Nephron (organoid): Measurements from ENCODE around the gene KCNJ1.

Experiments
- H3K27ac Mint-ChIP-seq, 3 experiments: 2 replicates each; pipeline ENCODE4 v1.8.0; 2020; ENCODE audit warnings: mixed read lengths in 3 of 3, mild to moderate bottlenecking in 2 of 3, moderate library complexity in 1 of 3
- H3K27me3 Mint-ChIP-seq: 2 replicates; pipeline ENCODE4 v1.8.0; 2021; ENCODE audit warnings: low read depth, mild to moderate bottlenecking, moderate library complexity, mixed read lengths
- H3K36me3 Mint-ChIP-seq: 2 replicates; pipeline ENCODE4 v1.8.0; 2020; ENCODE audit warnings: low read depth, mixed read lengths
- H3K4me1 Mint-ChIP-seq: 2 replicates; pipeline ENCODE4 v1.8.0; 2020; ENCODE audit warnings: mixed read lengths
- H3K4me3 Mint-ChIP-seq, 3 experiments: 2 replicates each; pipeline ENCODE4 v1.8.0; 2020; ENCODE audit warnings: mild to moderate bottlenecking in 3 of 3, mixed read lengths in 3 of 3, moderate library complexity in 2 of 3
- H3K9me3 Mint-ChIP-seq: 2 replicates; pipeline ENCODE4 v1.8.0; 2020; ENCODE audit warnings: mixed read lengths
- TF ChIP-seq, protein P1 (sequence below), 3 experiments: fragments of 200-600 bp; sonication (generic); IDR thresholded peaks; one replicate each; pipeline ENCODE4 v1.5.0; 2021; ENCODE audit warnings: antibody characterized with exemption in 3 of 3; ENCODE audit not compliant: unreplicated experiment in 3 of 3

KCNJ1 gene

DNA sequence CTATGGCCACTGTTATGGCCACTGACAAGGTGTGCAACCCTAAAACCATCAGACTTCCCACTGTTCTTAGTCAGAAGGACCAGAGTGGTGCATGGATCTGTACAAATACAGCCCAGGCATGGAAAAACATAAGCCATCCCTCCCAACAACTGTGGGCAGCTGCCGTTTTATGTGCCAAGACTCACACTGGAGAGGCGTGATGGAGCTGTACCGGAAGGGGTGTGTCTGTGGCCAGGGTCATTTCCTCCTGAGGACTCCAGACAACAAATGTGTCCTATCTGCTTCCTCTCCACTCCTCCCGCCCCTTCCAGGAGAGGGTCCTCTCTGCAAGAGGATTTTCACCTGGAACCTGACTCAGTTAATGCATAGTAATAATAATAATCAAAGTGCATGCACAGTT, 29.5 kb downstream of the KCNJ1 start:
- Mint-ChIP-seq H3K27ac (no peak overlapping the region), H3K4me1 (peaks cover 15% of the 10 kb centered on the region), H3K4me3 (no peak overlapping the region), H3K9me3 (no peaks in the 10 kb centered on the region), H3K36me3 (no peaks in the 10 kb centered on the region), H3K27me3 (peaks cover 26% of the 10 kb centered on the region)
- TF ChIP-seq, protein P1, sequence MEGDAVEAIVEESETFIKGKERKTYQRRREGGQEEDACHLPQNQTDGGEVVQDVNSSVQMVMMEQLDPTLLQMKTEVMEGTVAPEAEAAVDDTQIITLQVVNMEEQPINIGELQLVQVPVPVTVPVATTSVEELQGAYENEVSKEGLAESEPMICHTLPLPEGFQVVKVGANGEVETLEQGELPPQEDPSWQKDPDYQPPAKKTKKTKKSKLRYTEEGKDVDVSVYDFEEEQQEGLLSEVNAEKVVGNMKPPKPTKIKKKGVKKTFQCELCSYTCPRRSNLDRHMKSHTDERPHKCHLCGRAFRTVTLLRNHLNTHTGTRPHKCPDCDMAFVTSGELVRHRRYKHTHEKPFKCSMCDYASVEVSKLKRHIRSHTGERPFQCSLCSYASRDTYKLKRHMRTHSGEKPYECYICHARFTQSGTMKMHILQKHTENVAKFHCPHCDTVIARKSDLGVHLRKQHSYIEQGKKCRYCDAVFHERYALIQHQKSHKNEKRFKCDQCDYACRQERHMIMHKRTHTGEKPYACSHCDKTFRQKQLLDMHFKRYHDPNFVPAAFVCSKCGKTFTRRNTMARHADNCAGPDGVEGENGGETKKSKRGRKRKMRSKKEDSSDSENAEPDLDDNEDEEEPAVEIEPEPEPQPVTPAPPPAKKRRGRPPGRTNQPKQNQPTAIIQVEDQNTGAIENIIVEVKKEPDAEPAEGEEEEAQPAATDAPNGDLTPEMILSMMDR (IDR thresholded peaks at IDR 0.05; ENCODE audit: unreplicated experiment in 3 of 3), result no peak

DNA sequence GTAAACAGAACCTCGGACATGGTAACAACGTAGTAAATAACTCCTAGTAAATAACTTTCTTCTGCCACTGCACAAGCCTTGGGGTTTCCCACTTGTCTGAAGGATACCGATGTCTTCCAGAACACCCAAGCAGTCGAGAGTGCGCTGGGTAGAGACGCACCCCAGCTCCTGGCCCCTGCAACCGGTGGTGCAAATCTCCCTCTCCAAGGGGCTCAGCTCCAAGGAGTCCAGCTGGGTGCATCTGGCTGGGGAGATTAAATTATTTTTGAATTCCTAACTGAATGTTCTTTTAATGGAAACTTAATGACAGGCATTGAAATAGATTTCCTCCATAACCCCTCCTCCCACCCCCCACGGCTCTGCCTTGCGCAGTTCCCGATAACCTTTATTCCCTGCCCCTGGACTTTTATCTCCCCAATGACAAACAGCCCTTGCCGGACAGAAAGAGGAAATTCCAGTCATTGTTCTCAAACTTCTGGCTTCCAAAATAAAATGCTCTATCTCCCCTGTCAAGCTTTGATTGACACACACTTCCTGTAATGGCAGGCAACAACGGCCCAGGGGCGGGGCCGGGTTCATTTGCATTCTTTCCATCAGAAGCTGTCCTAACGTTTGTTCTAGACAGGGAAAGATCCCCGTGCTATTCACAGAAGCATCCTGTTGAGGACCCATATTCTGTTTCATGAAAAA, 31.2 kb downstream of the KCNJ1 start:
- TF ChIP-seq, protein P1 (IDR thresholded peaks at IDR 0.05; ENCODE audit: unreplicated experiment in 3 of 3), result no peak
- Mint-ChIP-seq H3K4me3 (peak overlapping the region in 1 of 3 experiments; percentile 52), H3K27ac (peak overlapping the region; percentile 36 to 76 (median 67)), H3K36me3 (no peaks in the 10 kb centered on the region), H3K4me1 (peaks cover 21% of the 10 kb centered on the region), H3K9me3 (no peaks in the 10 kb centered on the region), H3K27me3 (peaks cover 28% of the 10 kb centered on the region)

DNA sequence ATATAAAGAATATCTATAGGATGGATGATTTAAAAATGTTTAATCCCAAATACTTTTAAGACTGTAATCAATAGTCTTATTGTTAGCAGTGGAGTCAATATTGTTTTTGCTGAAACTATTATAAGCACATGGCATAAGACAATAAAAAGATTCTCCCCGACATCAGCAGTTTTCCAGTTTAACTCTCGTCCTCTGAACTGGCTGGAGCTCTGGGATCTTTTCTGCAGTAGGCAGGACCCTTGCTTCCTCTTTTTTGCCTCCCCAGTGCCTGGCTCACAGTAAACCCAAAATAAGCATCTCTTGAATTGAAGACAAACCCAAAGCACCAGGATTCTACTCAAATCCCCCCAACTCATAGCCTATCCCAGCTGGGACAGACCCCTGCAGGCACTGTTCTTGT, 32.9 kb downstream of the KCNJ1 start:
- H3K9me3 Mint-ChIP-seq, result no peaks in the 10 kb centered on the region
- no peak overlapping the region for H3K27ac Mint-ChIP-seq
- peaks cover 23% of the 10 kb centered on the region for H3K4me1 Mint-ChIP-seq
- TF ChIP-seq, protein P1 (IDR thresholded peaks at IDR 0.05; ENCODE audit: unreplicated experiment in 3 of 3), result no peak
- H3K36me3 Mint-ChIP-seq, result no peaks in the 10 kb centered on the region
- H3K4me3 Mint-ChIP-seq, result no peak overlapping the region
- H3K27me3 Mint-ChIP-seq, result peaks cover 32% of the 10 kb centered on the region

DNA sequence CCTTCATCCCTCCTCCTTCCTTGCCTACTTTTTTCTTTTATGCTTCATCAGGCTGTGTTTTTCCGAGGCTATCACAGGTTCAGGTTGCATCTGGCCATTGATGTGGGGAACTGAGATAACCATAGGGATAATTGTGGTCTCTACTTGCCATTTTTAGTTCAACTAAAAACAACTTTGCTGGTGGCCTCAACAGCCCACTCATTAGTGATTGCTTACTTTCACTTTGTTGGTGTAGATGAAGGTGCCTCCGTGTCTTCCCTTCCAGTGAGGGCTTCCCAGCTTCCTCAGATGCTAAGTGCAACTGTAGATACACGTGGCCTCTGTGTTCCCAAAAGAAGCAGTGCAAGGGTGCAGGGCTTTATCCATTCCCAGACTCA, 35.0 kb downstream of the KCNJ1 start:
- TF ChIP-seq, protein P1 (IDR thresholded peaks at IDR 0.05; ENCODE audit: unreplicated experiment in 3 of 3), result no peak
- no peak overlapping the region for H3K4me3 Mint-ChIP-seq
- peaks cover 32% of the 10 kb centered on the region for H3K27me3 Mint-ChIP-seq
- H3K9me3 Mint-ChIP-seq, result no peaks in the 10 kb centered on the region
- no peaks in the 10 kb centered on the region for H3K36me3 Mint-ChIP-seq
- no peak overlapping the region for H3K27ac Mint-ChIP-seq
- peaks cover 23% of the 10 kb centered on the region for H3K4me1 Mint-ChIP-seq

DNA sequence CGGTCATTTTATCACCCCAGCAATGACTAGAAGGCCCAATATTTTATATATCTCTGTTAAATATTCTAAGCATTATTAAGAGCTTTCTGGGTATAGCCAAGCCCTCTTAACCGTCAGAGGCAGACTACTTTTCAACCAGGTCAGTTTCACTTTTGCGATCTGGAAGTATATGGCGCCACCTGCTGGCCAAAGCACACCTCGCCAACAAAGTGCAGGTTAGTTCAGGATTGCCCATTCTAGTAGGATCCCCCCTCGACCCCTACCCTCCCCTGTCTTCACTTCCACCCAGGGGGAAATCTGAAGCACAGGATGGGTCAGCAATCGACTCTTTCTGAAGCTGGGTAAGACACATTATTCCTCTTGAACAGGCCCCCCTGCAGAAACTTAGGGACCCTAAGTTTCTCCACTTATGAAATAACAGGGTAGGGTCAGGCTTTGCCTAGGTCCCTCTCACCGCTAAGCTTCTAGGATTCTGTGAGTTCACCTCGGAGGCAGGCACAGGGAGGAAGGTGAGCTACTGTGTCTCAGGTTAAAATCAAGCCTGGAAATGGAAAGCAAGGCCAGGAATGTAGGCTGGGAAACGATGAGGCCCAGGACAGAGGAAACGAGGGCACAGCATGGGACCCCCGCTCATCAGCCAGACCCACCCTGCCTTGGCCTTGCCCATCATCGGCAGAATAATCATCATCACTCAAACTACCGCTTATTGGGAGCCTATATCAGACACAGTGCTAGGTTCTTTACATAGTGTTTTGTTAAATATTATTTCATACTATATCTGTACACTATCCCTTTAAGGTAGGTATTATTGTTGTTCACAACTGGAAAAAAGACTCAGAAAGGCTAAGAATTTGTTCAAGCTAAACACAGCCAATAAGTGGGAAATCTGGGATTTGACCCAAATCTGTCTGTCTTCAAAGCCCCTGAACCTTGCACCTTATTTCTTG, 35.6 kb downstream of the KCNJ1 start:
- Mint-ChIP-seq H3K27ac (peak overlapping the region; percentile 5 to 66 (median 45)), H3K4me1 (peaks cover 20% of the 10 kb centered on the region), H3K27me3 (peaks cover 30% of the 10 kb centered on the region), H3K9me3 (no peaks in the 10 kb centered on the region), H3K4me3 (no peak overlapping the region), H3K36me3 (no peaks in the 10 kb centered on the region)
- TF ChIP-seq, protein P1 (IDR thresholded peaks at IDR 0.05; ENCODE audit: unreplicated experiment in 3 of 3), result peak; percentile 85 to 93 (median 91)
